IMR-90 (cell line): ENCODE data around the gene MTR. TPM values are rescaled to one million over a fixed set of nuclear protein-coding genes. Genes with fewer than 3 reads are reported as not detected.
A peak's percentile ranks its signal among the peaks of the same experiment; 100 is the strongest.

Source experiments
- ATAC-seq: fragments of 200-7000 bp; cut with Tn5 transposase; 2 replicates; pipeline ENCODE4 v1.9.1; 2020; ENCODE audit warnings: low read depth, mild to moderate bottlenecking, moderate library complexity
- BruUV-seq: library from RNA; stranded (reverse); fragments of 400-500 nt; replicated peaks from 2 replicates; lab custom pipeline; 2021; lab: Mats Ljungman, UMichigan
- CTCF ChIA-PET: fragments of 300-600 bp; formaldehyde crosslinking; extraction: SDS; loops from one replicate; lab custom pipeline; 2021; ENCODE audit warnings: antibody characterized with exemption; lab: Yijun Ruan, JAX
- POLR2A ChIA-PET: fragments of 300-600 bp; sonication (Branson Sonifier 250); formaldehyde crosslinking; loops from one replicate; lab custom pipeline; 2022; ENCODE audit warnings: antibody characterized with exemption; ENCODE audit not compliant: unreplicated experiment; lab: Charles Lee
- DNase-seq: peaks from one replicate; pipeline ENCODE4 v3.0.0; 2013
- H2AFZ ChIP-seq: replicated peaks from 2 replicates; pipeline ENCODE3; 2013; ENCODE audit warnings: low read length, mild to moderate bottlenecking; ENCODE audit not compliant: poor library complexity
- H2AK5ac ChIP-seq: 2 replicates; pipeline ENCODE4 v1.6.1; 2013; ENCODE audit warnings: low read depth, low read length, inconsistent platforms
- H2AK9ac ChIP-seq: replicated peaks from 2 replicates; pipeline ENCODE3; 2013; ENCODE audit warnings: mild to moderate bottlenecking, low read depth, low read length, moderate library complexity; ENCODE audit not compliant: poor library complexity
- H2BK120ac ChIP-seq: 2 replicates; pipeline ENCODE4 v1.6.1; 2013; ENCODE audit warnings: low read depth, low read length, inconsistent platforms
- H2BK15ac ChIP-seq: 3 replicates; pipeline ENCODE4 v1.6.1; 2013; ENCODE audit warnings: low read depth, low read length, inconsistent platforms
- H2BK20ac ChIP-seq: 2 replicates; pipeline ENCODE4 v1.6.1; 2013; ENCODE audit warnings: low read depth, mild to moderate bottlenecking, inconsistent platforms, low read length, moderate library complexity
- H2BK5ac ChIP-seq: 2 replicates; pipeline ENCODE4 v1.6.1; 2013; ENCODE audit warnings: mild to moderate bottlenecking, low read depth, low read length, inconsistent platforms; ENCODE audit not compliant: poor library complexity, severe bottlenecking
- H3K14ac ChIP-seq: replicated peaks from 2 replicates; pipeline ENCODE4 v1.6.1; 2013; ENCODE audit warnings: low read depth, low read length, inconsistent platforms
- H3K18ac ChIP-seq: 2 replicates; pipeline ENCODE4 v1.6.1; 2013; ENCODE audit warnings: low read depth, low read length, control low read depth
- H3K23ac ChIP-seq: 2 replicates; pipeline ENCODE4 v1.6.1; 2013; ENCODE audit warnings: low read depth, low read length, inconsistent platforms
- H3K27ac ChIP-seq: 2 replicates; pipeline ENCODE4 v1.5.1; 2013; ENCODE audit warnings: mild to moderate bottlenecking, control low read depth, low read length; ENCODE audit not compliant: insufficient read depth
- H3K27me3 ChIP-seq: 2 replicates; pipeline ENCODE4 v1.6.1; 2013; ENCODE audit warnings: low read length; ENCODE audit not compliant: control insufficient read depth, insufficient read depth
- H3K36me3 ChIP-seq: 2 replicates; pipeline ENCODE4 v1.6.1; 2013; ENCODE audit warnings: low read length, mixed read lengths; ENCODE audit not compliant: control insufficient read depth, insufficient read depth
- H3K4ac ChIP-seq: 2 replicates; pipeline ENCODE4 v1.6.1; 2013; ENCODE audit warnings: low read depth, low read length, inconsistent platforms
- H3K4me1 ChIP-seq: 2 replicates; pipeline ENCODE4 v1.6.1; 2013; ENCODE audit warnings: low read length, mixed read lengths; ENCODE audit not compliant: control insufficient read depth, insufficient read depth
- H3K4me2 ChIP-seq: 2 replicates; pipeline ENCODE4 v1.6.1; 2013; ENCODE audit warnings: low read depth, mild to moderate bottlenecking, control low read depth, low read length, moderate library complexity
- H3K4me3 ChIP-seq: 2 replicates; pipeline ENCODE4 v1.5.1; 2013; ENCODE audit warnings: low read depth, mild to moderate bottlenecking, control low read depth, low read length, moderate library complexity; ENCODE audit not compliant: insufficient read depth
- H3K56ac ChIP-seq: 2 replicates; pipeline ENCODE4 v1.6.1; 2013; ENCODE audit warnings: low read length, inconsistent platforms; ENCODE audit not compliant: insufficient read depth; ENCODE audit errors: extremely low read depth
- H3K79me1 ChIP-seq, 2 experiments: 2 replicates each; pipeline ENCODE4 v1.6.1; 2013; ENCODE audit warnings: low read length in 2 of 2, inconsistent platforms in 1 of 2, low read depth in 1 of 2
- H3K9ac ChIP-seq: 2 replicates; pipeline ENCODE4 v1.6.1; 2013; ENCODE audit warnings: low read depth, low read length, control low read depth
- H3K9me1 ChIP-seq: 2 replicates; pipeline ENCODE4 v1.6.1; 2013; ENCODE audit warnings: low read length, inconsistent platforms; ENCODE audit not compliant: insufficient read depth
- H3K9me3 ChIP-seq: 2 replicates; pipeline ENCODE4 v1.6.1; 2013; ENCODE audit warnings: low read length; ENCODE audit not compliant: control insufficient read depth, insufficient read depth
- H4K20me1 ChIP-seq: 2 replicates; pipeline ENCODE4 v1.6.1; 2013; ENCODE audit warnings: low read length, inconsistent platforms; ENCODE audit not compliant: insufficient read depth
- H4K5ac ChIP-seq: 2 replicates; pipeline ENCODE4 v1.6.1; 2013; ENCODE audit warnings: mild to moderate bottlenecking, low read depth, low read length, control low read depth
- H4K8ac ChIP-seq, 2 experiments: 2 replicates each; pipeline ENCODE4 v1.6.1; 2013; ENCODE audit warnings: low read depth in 2 of 2, low read length in 2 of 2, control low read depth in 1 of 2, inconsistent platforms in 1 of 2
- H4K91ac ChIP-seq: 2 replicates; pipeline ENCODE4 v1.6.1; 2013; ENCODE audit warnings: low read depth, low read length, inconsistent platforms; ENCODE audit not compliant: insufficient read depth
- CTCF ChIP-seq: conservative IDR thresholded peaks from 2 replicates; pipeline ENCODE4 v1.5.1; 2012; ENCODE audit warnings: mild to moderate bottlenecking, low read depth, low read length, improper control_type of control experiment
- MAZ ChIP-seq: IDR thresholded peaks from 2 replicates; pipeline ENCODE4 v1.6.1; 2012; ENCODE audit warnings: low read depth, mild to moderate bottlenecking, low read length, improper control_type of control experiment, moderate library complexity, borderline replicate concordance
- RAD21 ChIP-seq: IDR thresholded peaks from 2 replicates; pipeline ENCODE4 v1.6.1; 2012; ENCODE audit warnings: low read length, improper control_type of control experiment
- SMC3 ChIP-seq: fragments of 150-350 bp; IDR thresholded peaks from 2 replicates; pipeline ENCODE4 v1.6.1; 2016; ENCODE audit warnings: low read depth, mild to moderate bottlenecking, antibody characterized with exemption, low read length, moderate library complexity
- WGBS, 2 experiments: methylation state at CpG; one replicate each; pipeline versions ENCODE4 v1.1.5 to v1.1.7; 2013; ENCODE audit warnings: missing lambda C conversion rate in 2 of 2; ENCODE audit not compliant: insufficient read length in 1 of 2; ENCODE audit errors: extremely low coverage in 2 of 2; 5-methylcytosine and 5-hydroxymethylcytosine counted together
- dilution Hi-C: fragments of 300-500 bp; cut with HindIII; formaldehyde crosslinking; loops from one replicate; pipeline ENCODE4 v1.14.3; 2018; ENCODE audit warnings: low sequenced_read_pairs; ENCODE audit not compliant: unreplicated experiment
- in situ Hi-C: fragments of 300-500 bp; cut with MboI; formaldehyde crosslinking; loops from 3 replicates; pipeline ENCODE4 v1.14.3; 2019; ENCODE audit warnings: low sequenced_read_pairs, inconsistent platforms, mixed read lengths
- intact Hi-C: fragments of 100-400 bp; cut with micrococcal nuclease; formaldehyde crosslinking; loops from 2 replicates; pipeline ENCODE4 v1.10.0; 2022
- polyA plus RNA-seq, 3 experiments: library from polyadenylated mRNA; depleted of rRNA; stranded (reverse); fragments of >200 nt; gene quantifications; 2 replicates each; pipeline ENCODE4 v1.2.3, GENCODE V29; 2012; ENCODE audit warnings: low replicate concordance in 1 of 3
- total RNA-seq: library from RNA; depleted of rRNA; stranded (reverse); fragments of >200 nt; gene quantifications from 2 replicates; pipeline ENCODE4 v1.2.3, GENCODE V29; 2012

The MTR gene
- total and polyA plus RNA-seq, 2 of the 4 experiments (the other 2 are of a cell fraction): 7.7 to 31.0 TPM

- Histone ChIP-seq H3K27me3 (no peaks in the 10 kb centered on the region), H2AK9ac (no peak overlapping the region), H3K9me1 (no peaks in the 10 kb centered on the region), H2BK20ac (no peak overlapping the region), H3K79me1 (no peaks in the 10 kb centered on the region), H4K8ac (no peak overlapping the region), H4K91ac (no peak overlapping the region), H4K20me1 (no peaks in the 10 kb centered on the region), H3K18ac (no peak overlapping the region), H2AK5ac (no peak overlapping the region), H3K4ac (no peak overlapping the region), H2BK120ac (no peak overlapping the region), H3K23ac (no peak overlapping the region), H3K27ac (no peak overlapping the region), H4K5ac (no peak overlapping the region), H3K4me1 (no peaks in the 10 kb centered on the region), H3K36me3 (no peaks in the 10 kb centered on the region), H2BK15ac (no peak overlapping the region), H3K9ac (peak overlapping the region; percentile 33; the same call in 1 of the 2 replicates), H3K4me3 (no peak overlapping the region), H3K4me2 (peak overlapping the region; percentile 84), H2AFZ (peak overlapping the region; percentile 74), H3K56ac (no peak overlapping the region), H3K14ac (no peak overlapping the region), H3K9me3 (no peaks in the 10 kb centered on the region), H2BK5ac (no peak overlapping the region)
- ATAC-seq: peak; percentile 72
- in situ Hi-C loops: loop anchor here (5.0 to 25.0 kb wide), 3 partner anchors 113 to 805 kb away; no protein-coding TSS in a partner anchor
- no TSS peak for BruUV-seq
- TF ChIP-seq MAZ (no peak), RAD21 (peak; percentile 53), SMC3 (peak; percentile 51), CTCF (peak; percentile 60)
- WGBS, 2 experiments: no CpG with 5 or more reads among the region's 3 CpGs
- DNase-seq: peak; percentile 42
- dilution Hi-C loops: no loop called here
- ChIA-PET POLR2A (interaction anchor here (1.2 kb wide), 1 partner anchor 36 kb away, joined by 3 read pairs; the partner anchor contains the start of gene MTR), CTCF (interaction anchor here (0.6 to 2.2 kb wide), 14 partner anchors 8 to 552 kb away, joined by 3 to 13 read pairs (median 4); no protein-coding TSS in a partner anchor)
- intact Hi-C loops: loop anchor here (1.0 to 10.0 kb wide), 3 partner anchors 110 to 627 kb away; no protein-coding TSS in a partner anchor
Observed at GRCh38 chr1:236759252-236759859, 35.7 kb upstream of the MTR start.
